Measurements from ENCODE around the gene ZBTB7B.

The ZBTB7B gene

GRCh38 chr1:155002464-155003226 is at the start of gene ZBTB7B:
ZBTB7B (plus strand) TSS chr1:155002802; CDS start chr1:155014661, 11,859 bp downstream.
- Histone ChIP-seq H3K4me3 (ENCODE audit: low read depth, low read length) (peak within 1 kb of the TSS; percentile 87), H3K27ac (peak within 1 kb of the TSS; percentile 18), H3K36me3 (replicated peaks) (peaks cover 3% of the 10 kb centered on the region), H3K27me3 (replicated peaks) (no peaks in the 10 kb centered on the region)
- TF ChIP-seq, protein P1, sequence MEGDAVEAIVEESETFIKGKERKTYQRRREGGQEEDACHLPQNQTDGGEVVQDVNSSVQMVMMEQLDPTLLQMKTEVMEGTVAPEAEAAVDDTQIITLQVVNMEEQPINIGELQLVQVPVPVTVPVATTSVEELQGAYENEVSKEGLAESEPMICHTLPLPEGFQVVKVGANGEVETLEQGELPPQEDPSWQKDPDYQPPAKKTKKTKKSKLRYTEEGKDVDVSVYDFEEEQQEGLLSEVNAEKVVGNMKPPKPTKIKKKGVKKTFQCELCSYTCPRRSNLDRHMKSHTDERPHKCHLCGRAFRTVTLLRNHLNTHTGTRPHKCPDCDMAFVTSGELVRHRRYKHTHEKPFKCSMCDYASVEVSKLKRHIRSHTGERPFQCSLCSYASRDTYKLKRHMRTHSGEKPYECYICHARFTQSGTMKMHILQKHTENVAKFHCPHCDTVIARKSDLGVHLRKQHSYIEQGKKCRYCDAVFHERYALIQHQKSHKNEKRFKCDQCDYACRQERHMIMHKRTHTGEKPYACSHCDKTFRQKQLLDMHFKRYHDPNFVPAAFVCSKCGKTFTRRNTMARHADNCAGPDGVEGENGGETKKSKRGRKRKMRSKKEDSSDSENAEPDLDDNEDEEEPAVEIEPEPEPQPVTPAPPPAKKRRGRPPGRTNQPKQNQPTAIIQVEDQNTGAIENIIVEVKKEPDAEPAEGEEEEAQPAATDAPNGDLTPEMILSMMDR (IDR thresholded peaks at IDR 0.05; ENCODE audit: low read depth, low read length, missing control alignments), result peak; percentile 7
- in situ Hi-C loops (cut with HindIII; ENCODE audit: low pct_ligation_motif_present, low sequenced_read_pairs), result no loop called here
- no peak for DNase-seq

DNA sequence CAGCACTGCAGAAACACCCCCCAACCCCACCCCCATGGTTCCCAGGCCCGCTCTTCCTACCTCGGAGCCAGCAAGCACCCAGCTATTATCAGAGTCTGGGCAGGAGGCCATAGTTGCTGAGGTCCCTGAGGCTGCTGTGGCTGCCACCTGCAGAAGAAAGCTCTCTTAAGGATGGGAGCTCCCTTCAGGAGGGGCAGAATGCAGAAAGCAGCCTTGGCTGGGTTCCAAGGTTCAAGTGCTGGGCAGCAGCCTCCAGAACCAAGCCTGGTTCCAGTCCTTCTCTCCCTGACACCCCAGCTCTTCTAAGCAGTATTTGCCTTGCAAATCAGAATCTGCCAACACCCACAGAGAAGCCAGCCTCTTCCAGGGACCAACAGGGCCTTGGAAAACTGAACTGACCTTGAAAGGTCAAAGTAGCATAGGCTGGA is 49.0 kb upstream of the ZBTB7B start:
- Histone ChIP-seq H3K36me3 (replicated peaks) (no peaks in the 10 kb centered on the region), H3K27ac (no peak overlapping the region), H3K27me3 (replicated peaks) (no peaks in the 10 kb centered on the region), H3K4me3 (ENCODE audit: low read depth, low read length) (no peak overlapping the region)
- in situ Hi-C loops (cut with HindIII; ENCODE audit: low pct_ligation_motif_present, low sequenced_read_pairs), result no loop called here
- TF ChIP-seq, protein P1 (IDR thresholded peaks at IDR 0.05; ENCODE audit: low read depth, low read length, missing control alignments), result no peak
- DNase-seq, result no peak

GRCh38 chr1:154954541-154954940 is 48.1 kb upstream of the ZBTB7B start:
- H3K27me3 ChIP-seq (replicated peaks), result no peaks in the 10 kb centered on the region
- H3K4me3 ChIP-seq (ENCODE audit: low read depth, low read length), result no peak overlapping the region
- TF ChIP-seq, protein P1 (IDR thresholded peaks at IDR 0.05; ENCODE audit: low read depth, low read length, missing control alignments), result no peak
- H3K36me3 ChIP-seq (replicated peaks), result no peaks in the 10 kb centered on the region
- no peak for DNase-seq
- in situ Hi-C loops (cut with HindIII; ENCODE audit: low pct_ligation_motif_present, low sequenced_read_pairs), result no loop called here
- no peak overlapping the region for H3K27ac ChIP-seq

DNA sequence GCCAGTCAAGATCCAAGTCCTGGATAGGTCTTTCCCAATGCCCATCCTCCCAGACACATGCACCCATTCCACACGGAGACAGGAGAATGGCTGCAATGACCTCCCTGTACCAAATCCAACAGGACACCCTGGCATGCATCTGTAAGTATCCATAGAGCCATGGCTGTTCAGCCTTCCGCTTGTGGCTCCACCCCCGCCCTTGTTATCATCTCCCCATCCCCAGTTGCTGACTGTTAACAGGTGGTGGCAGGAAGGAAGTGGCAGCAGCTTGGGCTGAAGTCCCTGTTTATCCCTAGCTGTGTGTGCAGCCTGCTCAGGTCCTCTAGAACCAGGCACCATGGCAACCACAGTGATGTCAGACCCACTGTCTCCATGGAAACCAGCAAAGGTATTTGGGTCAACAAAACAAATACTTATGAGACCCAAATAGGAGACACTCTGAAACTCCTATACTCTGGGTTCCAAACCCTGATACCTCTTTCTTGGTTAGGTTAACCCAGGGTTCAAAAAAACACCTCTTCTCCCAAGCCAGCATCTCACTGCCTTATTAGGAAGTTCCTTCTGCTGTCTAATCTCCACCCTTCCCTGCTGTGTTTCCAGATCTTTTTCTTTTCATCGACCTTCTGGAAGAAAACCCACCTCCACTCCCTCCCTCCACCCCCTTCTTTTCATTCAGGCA is 47.4 kb upstream of the ZBTB7B start:
- H3K36me3 ChIP-seq (replicated peaks), result no peaks in the 10 kb centered on the region
- H3K4me3 ChIP-seq (ENCODE audit: low read depth, low read length), result peak overlapping the region; percentile 74
- peak overlapping the region; percentile 84 for H3K27ac ChIP-seq
- DNase-seq, result peak; percentile 90
- TF ChIP-seq, protein P1 (IDR thresholded peaks at IDR 0.05; ENCODE audit: low read depth, low read length, missing control alignments), result no peak
- in situ Hi-C loops (cut with HindIII; ENCODE audit: low pct_ligation_motif_present, low sequenced_read_pairs), result no loop called here
- H3K27me3 ChIP-seq (replicated peaks), result no peaks in the 10 kb centered on the region

DNA sequence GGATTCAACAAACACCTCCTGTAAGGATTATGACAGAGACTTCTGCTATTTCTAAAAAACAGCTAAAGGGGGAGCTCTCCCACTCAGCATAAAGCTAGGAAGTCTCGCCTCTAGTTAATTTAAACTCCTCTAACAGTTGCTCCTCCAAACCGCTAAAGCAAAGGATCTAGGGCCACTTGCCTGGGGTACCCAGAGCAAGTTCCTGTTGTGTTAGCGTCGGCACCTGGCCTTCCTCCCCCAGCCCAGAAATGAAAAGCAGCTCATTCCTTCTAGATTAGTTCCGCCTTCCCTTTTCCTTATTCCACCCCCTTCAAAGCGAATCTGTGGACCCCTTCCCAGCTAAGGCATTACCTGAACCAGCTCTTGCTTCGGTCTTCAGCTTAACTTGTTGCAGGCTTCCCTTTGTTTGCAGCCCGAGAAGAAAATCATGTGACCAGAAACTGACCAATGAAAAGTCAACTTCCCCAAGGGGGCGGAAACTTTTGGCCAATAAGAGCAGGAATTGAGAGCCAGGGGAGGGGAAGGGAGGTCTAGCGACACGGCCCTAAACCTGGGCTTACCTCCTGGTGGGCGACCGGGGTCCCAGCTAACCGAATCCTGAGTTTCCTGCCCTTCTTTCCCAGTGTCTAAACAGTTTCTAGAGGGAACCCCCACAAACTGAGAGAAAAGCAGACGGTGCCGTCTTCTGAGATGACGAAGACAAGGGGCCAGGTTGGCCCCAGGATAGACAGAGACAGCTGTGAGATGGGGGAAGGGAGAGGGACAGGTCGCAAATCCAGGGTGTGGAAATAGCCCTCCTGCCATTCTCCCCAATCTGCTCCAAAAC is 46.7 kb upstream of the ZBTB7B start, which contains the start of gene PBXIP1:
Gene PBXIP1, minus strand, starts transcription at position 382 of the 826 bp plus-strand sequence. CDS start 2,378 bp downstream, outside the sequence.
- H3K27me3 ChIP-seq (replicated peaks), result no peaks in the 10 kb centered on the region
- DNase-seq, result peak; percentile 92
- H3K27ac ChIP-seq, result peak within 1 kb of the TSS; percentile 84
- peak within 1 kb of the TSS; percentile 74 for H3K4me3 ChIP-seq (ENCODE audit: low read depth, low read length)
- in situ Hi-C loops (cut with HindIII; ENCODE audit: low pct_ligation_motif_present, low sequenced_read_pairs), result no loop called here
- no peaks in the 10 kb centered on the region for H3K36me3 ChIP-seq (replicated peaks)
- TF ChIP-seq, protein P1 (IDR thresholded peaks at IDR 0.05; ENCODE audit: low read depth, low read length, missing control alignments), result peak; percentile 52

Data from brain microvascular endothelial cell (primary cell).